H9 (cell line): ENCODE data around the gene ADAMTS3. TPM values are rescaled to one million over a fixed set of nuclear protein-coding genes. Genes with fewer than 3 reads are reported as not detected.

ENCODE experiments used
- DNase-seq: peaks from one replicate; pipeline ENCODE4 v3.0.0-alpha.2; 2017
- H2AFZ ChIP-seq: one replicate; pipeline ENCODE4 v1.6.1; 2013; ENCODE audit warnings: mild to moderate bottlenecking, low read length, control low read depth, moderate library complexity
- H2AK5ac ChIP-seq: 2 replicates; pipeline ENCODE4 v1.6.1; 2013; ENCODE audit warnings: low read length, control low read depth, mixed read lengths; ENCODE audit not compliant: insufficient read length
- H2BK120ac ChIP-seq: one replicate; pipeline ENCODE4 v1.6.1; 2013; ENCODE audit warnings: low read depth, mild to moderate bottlenecking, low read length, control low read depth, inconsistent platforms; ENCODE audit not compliant: poor library complexity, severe bottlenecking
- H2BK12ac ChIP-seq: 2 replicates; pipeline ENCODE4 v1.6.1; 2013; ENCODE audit warnings: low read length, control low read depth, mixed read lengths, low read depth; ENCODE audit not compliant: insufficient read length
- H2BK15ac ChIP-seq: 2 replicates; pipeline ENCODE4 v1.6.1; 2013; ENCODE audit warnings: low read depth, low read length, control low read depth
- H2BK20ac ChIP-seq: one replicate; pipeline ENCODE4 v1.6.1; 2013; ENCODE audit warnings: low read depth, mild to moderate bottlenecking, low read length, control low read depth, inconsistent platforms; ENCODE audit not compliant: poor library complexity, severe bottlenecking
- H2BK5ac ChIP-seq: 2 replicates; pipeline ENCODE4 v1.6.1; 2013; ENCODE audit warnings: low read length, control low read depth, mixed read lengths; ENCODE audit not compliant: insufficient read length
- H3K14ac ChIP-seq: 2 replicates; pipeline ENCODE4 v1.6.1; 2013; ENCODE audit warnings: low read length, control low read depth; ENCODE audit not compliant: insufficient read depth
- H3K18ac ChIP-seq: 2 replicates; pipeline ENCODE4 v1.6.1; 2013; ENCODE audit warnings: low read depth, mild to moderate bottlenecking, mixed read lengths, low read length, control low read depth; ENCODE audit not compliant: insufficient read length
- H3K23ac ChIP-seq: 2 replicates; pipeline ENCODE4 v1.6.1; 2013; ENCODE audit warnings: low read length, control low read depth, mixed read lengths, low read depth; ENCODE audit not compliant: insufficient read length
- H3K23me2 ChIP-seq: 2 replicates; pipeline ENCODE4 v1.6.1; 2013; ENCODE audit warnings: low read depth, mild to moderate bottlenecking, mixed read lengths, low read length, control low read depth; ENCODE audit not compliant: insufficient read length, poor library complexity, severe bottlenecking
- H3K27ac ChIP-seq: 2 replicates; pipeline ENCODE4 v1.5.1; 2013; ENCODE audit warnings: low read length, control low read depth, mixed read lengths, low read depth; ENCODE audit not compliant: insufficient read length
- H3K27me3 ChIP-seq: 2 replicates; pipeline ENCODE4 v1.6.1; 2013; ENCODE audit warnings: low read length, control low read depth, inconsistent platforms; ENCODE audit not compliant: insufficient read depth
- H3K4ac ChIP-seq: 2 replicates; pipeline ENCODE4 v1.6.1; 2013; ENCODE audit warnings: low read depth, mild to moderate bottlenecking, control low read depth, inconsistent platforms, low read length, moderate library complexity
- H3K4me1 ChIP-seq: 2 replicates; pipeline ENCODE4 v1.6.1; 2013; ENCODE audit warnings: low read length, control low read depth, inconsistent platforms; ENCODE audit not compliant: insufficient read depth
- H3K4me2 ChIP-seq: 2 replicates; pipeline ENCODE4 v1.6.1; 2013; ENCODE audit warnings: low read length, control low read depth, mixed read lengths; ENCODE audit not compliant: insufficient read length, insufficient read depth
- H3K56ac ChIP-seq: 2 replicates; pipeline ENCODE4 v1.6.1; 2013; ENCODE audit warnings: low read depth, mild to moderate bottlenecking, mixed read lengths, low read length, control low read depth; ENCODE audit not compliant: insufficient read length
- H3K79me1 ChIP-seq: 2 replicates; pipeline ENCODE4 v1.6.1; 2013; ENCODE audit warnings: low read depth, mild to moderate bottlenecking, moderate library complexity, low read length, control low read depth, inconsistent platforms; ENCODE audit not compliant: insufficient read depth, poor library complexity, severe bottlenecking
- H3K79me2 ChIP-seq: 2 replicates; pipeline ENCODE4 v1.6.1; 2013; ENCODE audit warnings: low read length, control low read depth, inconsistent platforms; ENCODE audit not compliant: insufficient read depth
- H3K9ac ChIP-seq: 2 replicates; pipeline ENCODE4 v1.6.1; 2013; ENCODE audit warnings: low read length, control low read depth, mixed read lengths; ENCODE audit not compliant: insufficient read length; ENCODE audit errors: extremely low read depth
- H3K9me3 ChIP-seq: one replicate; pipeline ENCODE4 v1.6.1; 2013; ENCODE audit warnings: low read depth, low read length, inconsistent platforms; ENCODE audit not compliant: control insufficient read depth
- H3T11ph ChIP-seq: one replicate; pipeline ENCODE4 v1.6.1; 2013; ENCODE audit warnings: mild to moderate bottlenecking, low read length, control low read depth, inconsistent platforms
- H4K20me1 ChIP-seq: one replicate; pipeline ENCODE4 v1.6.1; 2013; ENCODE audit not compliant: control insufficient read depth, insufficient read length, insufficient read depth
- H4K5ac ChIP-seq: 2 replicates; pipeline ENCODE4 v1.6.1; 2013; ENCODE audit warnings: low read depth, mild to moderate bottlenecking, mixed read lengths, low read length, control low read depth; ENCODE audit not compliant: insufficient read length
- H4K8ac ChIP-seq: replicated peaks from 2 replicates; pipeline ENCODE4 v1.6.1; 2013; ENCODE audit warnings: low read length, control low read depth, mixed read lengths, low read depth; ENCODE audit not compliant: insufficient read length
- H4K91ac ChIP-seq: 2 replicates; pipeline ENCODE4 v1.6.1; 2013; ENCODE audit warnings: low read depth, mild to moderate bottlenecking, moderate library complexity, mixed read lengths, low read length, control low read depth; ENCODE audit not compliant: insufficient read length
- H3K27ac Mint-ChIP-seq, 3 experiments: 2 replicates in 2 of 3; 3 replicates in 1 of 3; pipeline ENCODE4 v1.8.0; 2020 to 2021; ENCODE audit warnings: mixed read lengths in 3 of 3, mild to moderate bottlenecking in 1 of 3, moderate library complexity in 1 of 3
- H3K27me3 Mint-ChIP-seq: 2 replicates; pipeline ENCODE4 v1.8.0; 2021; ENCODE audit warnings: low read depth, mild to moderate bottlenecking, moderate library complexity, mixed read lengths
- H3K36me3 Mint-ChIP-seq, 3 experiments: 2 replicates in 2 of 3; 3 replicates in 1 of 3; pipeline ENCODE4 v1.8.0; 2020 to 2021; ENCODE audit warnings: low read depth in 3 of 3, mixed read lengths in 3 of 3; ENCODE audit not compliant: insufficient read depth in 1 of 3
- H3K4me1 Mint-ChIP-seq, 2 experiments: 2 replicates each; pipeline ENCODE4 v1.8.0; 2020; ENCODE audit warnings: mixed read lengths in 2 of 2
- H3K4me3 Mint-ChIP-seq, 2 experiments: 2 replicates in 1 of 2; 3 replicates in 1 of 2; pipeline ENCODE4 v1.8.0; 2020 to 2021; ENCODE audit warnings: mild to moderate bottlenecking in 2 of 2, mixed read lengths in 2 of 2, moderate library complexity in 1 of 2
- H3K9me3 Mint-ChIP-seq, 2 experiments: 2 replicates in 1 of 2; 3 replicates in 1 of 2; pipeline ENCODE4 v1.8.0; 2020; ENCODE audit warnings: mild to moderate bottlenecking in 2 of 2, mixed read lengths in 2 of 2, moderate library complexity in 1 of 2
- total RNA-seq: library from RNA; stranded (reverse); gene quantifications from 2 replicates; pipeline ENCODE4 v1.2.1, GENCODE V29; 2021
- TF ChIP-seq, protein P1 (sequence below): fragments of 200-600 bp; sonication (generic); conservative IDR thresholded peaks from 3 replicates; pipeline ENCODE4 v1.8.0; 2021; ENCODE audit warnings: antibody characterized with exemption, mild to moderate bottlenecking

The ADAMTS3 gene
- total RNA-seq, 1 experiment from 2014 or later, result 1.1 TPM

DNA sequence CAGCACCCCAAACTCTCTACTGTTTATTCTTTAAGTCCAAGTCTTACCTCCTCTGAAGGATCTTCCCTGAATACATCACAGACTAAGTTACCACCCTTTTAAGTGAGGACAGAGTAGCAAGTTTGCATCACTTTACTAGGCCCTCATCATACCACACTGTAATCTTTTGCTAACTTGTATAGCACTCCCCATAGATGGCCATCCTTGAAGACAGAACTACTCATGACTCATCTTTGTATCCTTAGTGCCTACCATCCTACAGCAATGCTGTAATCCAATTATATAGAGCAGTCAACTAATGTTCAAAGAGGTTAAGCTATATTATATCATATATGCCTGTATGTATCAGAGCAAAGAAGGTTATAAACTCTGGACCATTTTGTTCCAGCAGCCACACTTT is 101.4 kb downstream of the ADAMTS3 start:
- no peak overlapping the region for H3K18ac ChIP-seq
- H2BK5ac ChIP-seq, result no peak overlapping the region
- H4K8ac ChIP-seq, result no peak overlapping the region
- H3K56ac ChIP-seq, result no peak overlapping the region
- H2BK120ac ChIP-seq, result no peak overlapping the region
- H3K4me2 ChIP-seq, result no peak overlapping the region
- H2BK15ac ChIP-seq, result no peak overlapping the region
- no peak overlapping the region for H4K5ac ChIP-seq
- no peak overlapping the region for H2BK20ac ChIP-seq
- no peak overlapping the region for H4K91ac ChIP-seq
- Mint-ChIP-seq H3K27ac (no peak overlapping the region), H3K4me3 (no peak overlapping the region), H3K9me3 (no peaks in the 10 kb centered on the region), H3K4me1 (0 out of 4 replicates have a peak, but pooled peaks cover 0 to 2% of the 10 kb centered on the region in 2 experiments), H3K36me3 (no peaks in the 10 kb centered on the region; a peak in 1 of 7 replicates), H3K27me3 (no peaks in the 10 kb centered on the region)
- no peak overlapping the region for H3K23ac ChIP-seq
- no peaks in the 10 kb centered on the region for H3K23me2 ChIP-seq
- H2AFZ ChIP-seq, result no peak overlapping the region
- H2BK12ac ChIP-seq, result no peak overlapping the region
- H3K4me1 ChIP-seq, result no peaks in the 10 kb centered on the region
- H4K20me1 ChIP-seq, result no peaks in the 10 kb centered on the region
- no peak overlapping the region for H3K27ac ChIP-seq
- H3K4ac ChIP-seq, result no peak overlapping the region
- H3T11ph ChIP-seq, result no peak overlapping the region
- no peaks in the 10 kb centered on the region for H3K27me3 ChIP-seq
- no peaks in the 10 kb centered on the region for H3K79me1 ChIP-seq
- DNase-seq, result no peak
- no peak overlapping the region for H3K14ac ChIP-seq
- no peak overlapping the region for H3K9ac ChIP-seq
- H3K9me3 ChIP-seq, result no peaks in the 10 kb centered on the region
- no peak overlapping the region for H2AK5ac ChIP-seq
- TF ChIP-seq, protein P1, sequence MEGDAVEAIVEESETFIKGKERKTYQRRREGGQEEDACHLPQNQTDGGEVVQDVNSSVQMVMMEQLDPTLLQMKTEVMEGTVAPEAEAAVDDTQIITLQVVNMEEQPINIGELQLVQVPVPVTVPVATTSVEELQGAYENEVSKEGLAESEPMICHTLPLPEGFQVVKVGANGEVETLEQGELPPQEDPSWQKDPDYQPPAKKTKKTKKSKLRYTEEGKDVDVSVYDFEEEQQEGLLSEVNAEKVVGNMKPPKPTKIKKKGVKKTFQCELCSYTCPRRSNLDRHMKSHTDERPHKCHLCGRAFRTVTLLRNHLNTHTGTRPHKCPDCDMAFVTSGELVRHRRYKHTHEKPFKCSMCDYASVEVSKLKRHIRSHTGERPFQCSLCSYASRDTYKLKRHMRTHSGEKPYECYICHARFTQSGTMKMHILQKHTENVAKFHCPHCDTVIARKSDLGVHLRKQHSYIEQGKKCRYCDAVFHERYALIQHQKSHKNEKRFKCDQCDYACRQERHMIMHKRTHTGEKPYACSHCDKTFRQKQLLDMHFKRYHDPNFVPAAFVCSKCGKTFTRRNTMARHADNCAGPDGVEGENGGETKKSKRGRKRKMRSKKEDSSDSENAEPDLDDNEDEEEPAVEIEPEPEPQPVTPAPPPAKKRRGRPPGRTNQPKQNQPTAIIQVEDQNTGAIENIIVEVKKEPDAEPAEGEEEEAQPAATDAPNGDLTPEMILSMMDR, result no peak
- H3K79me2 ChIP-seq, result no peaks in the 10 kb centered on the region
